GM12891 (cell line): ENCODE measurements around the gene LCT.

Experiments
- PAX5 ChIP-seq: IDR thresholded peaks from 2 replicates; pipeline ENCODE4 v1.6.1; 2011; ENCODE audit warnings: low read length, moderate library complexity, mild to moderate bottlenecking; ENCODE audit not compliant: insufficient read depth, severe bottlenecking
- POLR2A ChIP-seq: IDR thresholded peaks from 2 replicates; pipeline ENCODE4 v1.6.1; 2011; ENCODE audit warnings: low read depth, low read length, control low read depth
- POLR2AphosphoS5 ChIP-seq: IDR thresholded peaks from 2 replicates; pipeline ENCODE4 v1.6.1; 2011; ENCODE audit warnings: low read depth, low read length, control low read depth
- POU2F2 ChIP-seq: IDR thresholded peaks from 2 replicates; pipeline ENCODE4 v1.6.1; 2011; ENCODE audit warnings: low read depth, mild to moderate bottlenecking, control low read depth, low read length, moderate library complexity
- SPI1 ChIP-seq: IDR thresholded peaks from 2 replicates; pipeline ENCODE4 v1.6.1; 2011; ENCODE audit warnings: low read depth, low read length, control low read depth
- TAF1 ChIP-seq: IDR thresholded peaks from 2 replicates; pipeline ENCODE4 v1.6.1; 2011; ENCODE audit warnings: low read depth, low read length, control low read depth

GRCh38 chr2:135798275-135798705 lies 38.7 kb downstream of the LCT start:
- TF ChIP-seq POLR2A: no peak
- TF ChIP-seq POLR2AphosphoS5: no peak
- no peak for TF ChIP-seq TAF1
- no peak for TF ChIP-seq SPI1
- no peak for TF ChIP-seq PAX5
- no peak for TF ChIP-seq POU2F2
